ENCODE measurements around the gene FAM89B. TPM values are rescaled to one million over a fixed set of nuclear protein-coding genes. Genes with fewer than 3 reads are reported as not detected.

FAM89B gene
- total RNA-seq, 1 experiment from 2014 or later, result 64.9 TPM

DNA sequence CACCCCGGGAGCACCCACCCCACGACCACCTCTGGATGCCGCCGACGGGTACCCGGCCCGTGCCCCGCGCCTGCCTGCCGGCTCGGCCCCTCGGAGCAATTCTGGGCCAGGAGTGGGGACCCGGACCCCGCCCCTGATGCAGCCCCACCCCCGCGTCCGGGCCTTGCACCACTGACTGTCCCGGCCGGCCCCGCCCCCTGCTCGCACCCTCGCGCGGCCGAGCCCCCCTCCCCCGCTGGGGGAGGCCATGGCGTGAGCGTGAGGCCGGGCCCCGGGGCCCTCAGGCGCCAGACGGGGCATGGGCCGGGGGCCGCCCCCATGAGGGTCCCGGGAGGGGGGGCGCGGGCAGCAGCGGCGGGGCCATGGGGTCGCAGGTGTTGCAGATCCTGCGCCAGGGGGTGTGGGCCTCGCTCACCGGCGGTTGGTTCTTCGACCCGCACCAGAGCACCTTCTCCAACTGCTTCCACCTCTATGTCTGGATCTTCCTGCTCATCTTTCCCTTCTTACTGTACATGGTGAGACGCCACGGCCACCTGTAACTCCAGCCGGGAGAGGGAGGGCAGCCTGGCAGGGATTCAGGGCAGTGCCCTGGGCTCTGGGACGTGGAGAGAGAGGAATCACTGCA lies 43.7 kb downstream of the FAM89B start:
- H3K4me1 ChIP-seq (replicated peaks), result peaks cover 37% of the 10 kb centered on the region
- peak in 1 of 2 experiments; percentile 81 for DNase-seq (ENCODE audit: low read depth in 1 of 2, low spot score in 2 of 2)
- no peaks in the 10 kb centered on the region for H3K9me3 ChIP-seq (replicated peaks)
- no peaks in the 10 kb centered on the region for H3K27me3 ChIP-seq (replicated peaks)
- peaks cover 72% of the 10 kb centered on the region for H3K36me3 ChIP-seq
- H3K27ac ChIP-seq, result peak overlapping the region; percentile 58
- peak overlapping the region; percentile 71 for H3K4me3 ChIP-seq

DNA sequence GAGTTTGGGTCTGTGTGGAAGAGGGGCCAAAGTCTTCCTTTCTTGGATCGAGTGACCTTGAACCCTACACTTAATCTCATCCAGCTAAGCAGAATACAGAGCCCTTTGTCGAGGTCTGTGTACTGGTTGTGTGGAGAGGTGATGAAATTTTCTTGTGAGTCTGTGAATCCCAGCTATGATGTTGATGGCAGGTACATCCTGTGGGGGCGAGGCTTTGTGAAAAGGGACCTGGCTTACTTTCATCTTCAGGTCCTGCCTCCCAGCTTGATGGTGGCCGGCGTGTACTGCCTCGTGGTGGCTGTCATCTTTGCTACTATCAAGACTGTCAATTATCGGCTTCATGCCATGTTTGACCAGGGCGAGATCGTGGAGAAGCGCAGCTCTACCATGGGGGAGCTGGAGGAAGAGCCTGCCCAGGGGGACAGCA lies 44.2 kb downstream of the FAM89B start:
- peaks cover 76% of the 10 kb centered on the region for H3K36me3 ChIP-seq
- peaks cover 32% of the 10 kb centered on the region for H3K4me1 ChIP-seq (replicated peaks)
- H3K27ac ChIP-seq, result no peak overlapping the region
- H3K9me3 ChIP-seq (replicated peaks), result no peaks in the 10 kb centered on the region
- no peaks in the 10 kb centered on the region for H3K27me3 ChIP-seq (replicated peaks)
- peak overlapping the region; percentile 71 for H3K4me3 ChIP-seq
- DNase-seq (ENCODE audit: low read depth in 1 of 2, low spot score in 2 of 2), result no peak

DNA sequence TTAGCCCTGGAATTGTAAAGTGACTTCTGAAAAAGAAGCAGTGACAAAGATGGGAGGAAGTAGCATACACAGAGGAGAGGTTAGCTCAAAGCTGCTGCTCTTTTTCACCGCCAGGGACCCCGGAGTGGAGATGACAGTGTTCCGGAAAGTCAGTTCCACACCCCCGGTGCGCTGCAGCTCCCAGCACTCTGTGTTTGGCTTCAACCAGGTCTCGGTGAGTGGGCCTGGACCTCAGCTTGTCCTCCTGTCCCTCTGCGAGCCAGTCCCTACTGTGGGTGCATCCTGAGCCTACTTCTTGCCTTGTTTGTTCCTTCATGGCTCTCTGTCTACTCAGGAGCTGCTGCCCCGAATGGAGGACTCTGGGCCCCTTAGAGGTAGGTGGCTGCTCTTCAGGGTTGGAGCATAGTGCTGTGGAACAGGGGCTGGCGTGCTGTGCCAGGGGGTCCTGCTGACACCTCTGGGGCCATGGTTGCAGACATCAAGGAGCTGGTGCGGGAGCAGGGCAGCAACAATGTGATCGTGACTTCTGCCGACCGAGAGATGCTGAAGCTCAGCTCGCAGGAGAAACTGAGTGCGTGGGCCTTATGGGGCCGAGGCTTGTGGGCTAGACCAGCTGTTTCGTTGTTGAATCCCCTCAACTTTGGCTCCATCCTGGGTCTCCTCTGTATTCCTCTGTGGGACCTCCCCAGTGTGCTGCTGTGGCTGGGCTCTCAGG lies 45.0 kb downstream of the FAM89B start:
- H3K9me3 ChIP-seq (replicated peaks), result no peaks in the 10 kb centered on the region
- no peak overlapping the region for H3K27ac ChIP-seq
- DNase-seq (ENCODE audit: low read depth in 1 of 2, low spot score in 2 of 2), result no peak
- no peaks in the 10 kb centered on the region for H3K27me3 ChIP-seq (replicated peaks)
- H3K4me3 ChIP-seq, result no peak overlapping the region; the same call in 1 of the 2 replicates
- H3K36me3 ChIP-seq, result peaks cover 76% of the 10 kb centered on the region
- peaks cover 25% of the 10 kb centered on the region for H3K4me1 ChIP-seq (replicated peaks)

DNA sequence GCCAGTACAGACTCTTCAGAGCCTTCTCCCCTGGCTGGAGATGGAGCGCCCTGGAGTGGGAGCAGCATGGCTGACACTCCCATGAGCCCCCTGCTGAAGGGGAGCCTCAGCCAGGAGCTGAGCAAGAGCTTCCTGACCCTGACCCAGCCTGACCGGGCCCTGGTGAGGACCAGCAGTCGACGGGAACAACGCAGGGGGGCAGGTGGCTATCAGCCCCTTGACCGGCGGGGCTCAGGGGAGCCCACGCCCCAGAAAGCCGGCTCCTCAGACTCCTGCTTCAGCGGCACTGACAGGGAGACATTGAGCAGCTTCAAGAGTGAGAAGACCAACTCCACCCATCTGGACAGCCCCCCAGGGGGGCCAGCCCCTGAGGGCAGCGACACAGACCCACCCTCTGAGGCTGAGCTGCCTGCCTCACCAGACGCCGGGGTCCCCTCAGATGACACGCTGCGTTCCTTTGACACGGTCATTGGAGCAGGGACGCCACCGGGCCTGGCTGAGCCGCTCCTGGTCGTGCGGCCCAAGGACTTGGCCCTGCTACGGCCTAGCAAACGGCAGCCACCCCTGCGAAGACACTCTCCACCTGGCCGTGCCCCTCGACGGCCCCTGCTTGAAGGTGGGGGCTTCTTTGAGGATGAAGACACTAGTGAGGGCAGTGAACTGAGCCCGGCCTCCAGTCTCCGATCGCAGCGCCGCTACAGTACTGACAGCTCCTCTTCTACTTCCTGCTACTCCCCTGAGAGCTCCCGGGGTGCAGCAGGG lies 45.8 kb downstream of the FAM89B start:
- no peaks in the 10 kb centered on the region for H3K27me3 ChIP-seq (replicated peaks)
- no peak overlapping the region for H3K4me3 ChIP-seq
- DNase-seq (ENCODE audit: low read depth in 1 of 2, low spot score in 2 of 2), result no peak

DNA sequence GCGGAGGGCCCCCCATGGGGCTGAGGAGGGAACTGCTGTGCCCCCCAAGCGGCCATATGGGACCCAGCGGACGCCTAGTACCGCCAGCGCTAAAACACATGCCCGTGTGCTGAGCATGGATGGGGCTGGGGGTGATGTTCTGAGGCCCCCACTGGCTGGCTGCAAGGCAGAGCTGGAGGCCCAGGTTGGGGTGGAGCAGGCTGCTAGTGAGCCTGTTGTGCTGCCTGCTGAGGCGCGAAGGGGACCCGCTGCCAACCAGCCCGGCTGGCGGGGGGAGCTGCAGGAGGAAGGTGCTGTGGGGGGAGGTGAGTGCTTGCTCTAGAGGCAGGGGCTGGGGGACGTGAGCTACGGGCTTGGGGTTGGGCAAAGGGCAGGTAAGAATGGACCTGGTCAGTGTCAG lies 46.4 kb downstream of the FAM89B start:
- Histone ChIP-seq H3K4me1 (replicated peaks) (peaks cover 13% of the 10 kb centered on the region), H3K27me3 (replicated peaks) (no peaks in the 10 kb centered on the region), H3K27ac (no peak overlapping the region), H3K36me3 (peaks cover 79% of the 10 kb centered on the region), H3K4me3 (no peak overlapping the region), H3K9me3 (replicated peaks) (no peaks in the 10 kb centered on the region)
- no peak for DNase-seq (ENCODE audit: low read depth in 1 of 2, low spot score in 2 of 2)

More for the DNA sequence above, 45.8 kb downstream of the FAM89B start:
- H3K9me3 ChIP-seq (replicated peaks), result no peaks in the 10 kb centered on the region
- H3K4me1 ChIP-seq (replicated peaks), result peaks cover 16% of the 10 kb centered on the region
- peaks cover 76% of the 10 kb centered on the region for H3K36me3 ChIP-seq
- H3K27ac ChIP-seq, result no peak overlapping the region

DNA sequence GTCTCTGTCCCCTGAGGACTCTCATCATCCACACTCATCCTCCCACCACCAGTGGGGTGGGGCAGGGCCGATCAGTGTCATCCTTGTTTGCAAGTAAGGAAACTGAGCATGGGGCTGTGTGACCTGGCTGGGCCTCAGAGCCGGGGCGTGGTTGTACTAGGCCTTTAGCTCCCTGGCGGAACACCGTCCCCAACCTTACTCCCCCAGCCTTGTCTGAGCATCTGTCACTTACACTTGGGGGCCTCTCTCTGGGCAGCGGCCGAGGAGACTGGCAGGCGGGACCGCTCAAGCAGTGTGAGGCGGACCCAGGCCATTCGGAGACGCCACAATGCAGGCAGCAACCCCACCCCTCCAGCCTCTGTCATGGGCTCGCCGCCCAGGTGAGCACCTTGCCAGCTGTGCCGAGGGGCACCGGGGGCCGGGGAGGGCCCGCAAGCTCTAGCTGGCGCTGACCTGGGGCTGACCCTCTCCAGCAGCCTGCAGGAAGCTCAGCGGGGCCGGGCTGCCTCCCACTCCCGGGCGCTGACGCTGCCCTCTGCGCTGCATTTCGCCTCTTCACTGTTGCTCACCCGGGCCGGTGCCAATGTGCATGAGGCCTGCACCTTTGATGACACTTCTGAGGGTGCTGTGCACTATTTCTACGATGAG lies 47.1 kb downstream of the FAM89B start:
- Histone ChIP-seq H3K36me3 (peaks cover 83% of the 10 kb centered on the region), H3K4me1 (replicated peaks) (peaks cover 13% of the 10 kb centered on the region), H3K27me3 (replicated peaks) (no peaks in the 10 kb centered on the region), H3K27ac (no peak overlapping the region), H3K9me3 (replicated peaks) (no peaks in the 10 kb centered on the region), H3K4me3 (no peak overlapping the region)
- no peak for DNase-seq (ENCODE audit: low read depth in 1 of 2, low spot score in 2 of 2)

DNA sequence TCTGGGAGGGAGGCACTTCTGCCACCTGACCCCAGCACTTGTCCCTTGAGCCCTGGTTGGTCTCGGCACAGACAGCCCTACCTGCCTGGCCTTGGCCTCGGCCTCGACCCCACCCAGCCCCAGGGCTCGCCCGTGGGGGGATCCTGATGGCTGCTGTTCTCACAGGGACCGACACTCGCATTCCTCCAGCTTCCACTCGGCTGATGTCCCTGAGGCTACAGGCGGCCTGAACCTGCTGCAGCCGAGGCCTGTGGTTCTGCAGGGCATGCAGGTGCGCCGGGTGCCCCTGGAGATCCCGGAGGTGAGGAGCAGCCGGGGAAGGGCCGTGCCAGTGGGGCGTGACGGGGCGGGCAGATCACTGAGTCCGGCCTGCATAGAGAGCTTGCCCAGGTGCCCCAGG lies 48.3 kb downstream of the FAM89B start:
- no peak for DNase-seq (ENCODE audit: low read depth in 1 of 2, low spot score in 2 of 2)
- H3K9me3 ChIP-seq (replicated peaks), result no peaks in the 10 kb centered on the region
- H3K4me1 ChIP-seq (replicated peaks), result peaks cover 13% of the 10 kb centered on the region
- no peaks in the 10 kb centered on the region for H3K27me3 ChIP-seq (replicated peaks)
- H3K27ac ChIP-seq, result no peak overlapping the region
- H3K36me3 ChIP-seq, result peaks cover 94% of the 10 kb centered on the region
- no peak overlapping the region for H3K4me3 ChIP-seq

DNA sequence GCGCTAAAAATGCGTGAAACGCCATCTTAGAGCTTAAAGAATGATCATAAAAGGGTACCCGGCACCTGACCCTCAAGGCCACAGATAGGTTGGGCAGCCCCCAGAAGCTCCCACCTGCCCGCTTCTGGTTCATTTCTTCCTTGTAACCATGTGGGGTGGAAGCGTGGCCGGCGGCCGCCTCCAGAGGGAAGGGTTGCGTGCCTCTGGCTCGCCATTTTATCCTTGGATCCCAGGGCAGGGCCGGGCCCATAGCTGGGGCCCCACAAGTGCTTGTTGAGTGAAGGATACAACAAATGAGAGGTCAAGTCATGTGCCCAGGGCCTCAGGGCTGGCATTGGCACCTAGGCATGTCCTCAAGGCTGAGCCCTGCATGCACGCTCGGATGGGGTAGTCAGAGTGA lies 49.1 kb downstream of the FAM89B start:
- peaks cover 98% of the 10 kb centered on the region for H3K36me3 ChIP-seq
- no peak for DNase-seq (ENCODE audit: low read depth in 1 of 2, low spot score in 2 of 2)
- no peak overlapping the region for H3K4me3 ChIP-seq
- no peaks in the 10 kb centered on the region for H3K9me3 ChIP-seq (replicated peaks)
- H3K27ac ChIP-seq, result no peak overlapping the region
- peaks cover 10% of the 10 kb centered on the region for H3K4me1 ChIP-seq (replicated peaks)
- H3K27me3 ChIP-seq (replicated peaks), result no peaks in the 10 kb centered on the region

DNA sequence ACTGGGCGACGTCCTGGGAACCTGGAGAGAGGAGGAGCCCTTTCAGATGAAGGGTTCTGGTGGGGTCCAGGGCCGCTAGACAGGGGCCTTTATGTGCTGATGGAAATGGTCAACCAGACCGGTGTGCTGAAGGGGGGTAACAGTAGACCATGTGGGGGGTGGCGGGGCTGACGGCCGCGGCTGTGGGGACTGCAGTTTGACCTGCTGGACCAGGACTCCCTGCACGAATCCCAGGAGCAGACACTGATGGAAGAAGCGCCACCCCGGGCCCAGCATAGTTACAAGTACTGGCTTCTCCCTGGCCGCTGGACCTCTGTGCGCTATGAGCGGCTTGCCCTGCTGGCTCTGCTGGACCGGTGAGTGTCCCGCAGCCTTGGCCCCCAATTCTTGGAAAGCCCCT lies 49.7 kb downstream of the FAM89B start:
- Histone ChIP-seq H3K27me3 (replicated peaks) (no peaks in the 10 kb centered on the region), H3K9me3 (replicated peaks) (no peaks in the 10 kb centered on the region), H3K27ac (no peak overlapping the region), H3K36me3 (peaks cover 98% of the 10 kb centered on the region), H3K4me3 (no peak overlapping the region), H3K4me1 (replicated peaks) (peaks cover 4% of the 10 kb centered on the region)
- no peak for DNase-seq (ENCODE audit: low read depth in 1 of 2, low spot score in 2 of 2)

DNA sequence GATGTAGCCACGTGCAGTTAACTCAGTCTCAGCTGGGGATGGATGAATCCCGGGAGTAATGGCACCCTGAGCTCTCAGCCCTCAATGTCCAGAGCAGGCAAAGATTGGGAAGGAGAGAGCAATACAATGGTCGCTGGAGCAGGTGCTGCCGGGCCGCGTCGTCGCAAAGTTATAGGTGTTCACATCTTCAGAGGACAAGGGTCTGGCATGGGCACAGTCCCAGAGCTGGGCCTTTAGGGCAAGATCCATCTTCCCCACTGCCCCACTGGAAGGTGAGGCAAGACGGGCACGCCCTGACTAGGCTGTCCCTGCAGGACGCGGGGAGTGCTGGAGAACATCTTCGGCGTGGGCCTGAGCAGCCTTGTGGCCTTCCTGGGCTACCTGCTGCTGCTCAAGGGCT lies 50.8 kb downstream of the FAM89B start:
- DNase-seq (ENCODE audit: low read depth in 1 of 2, low spot score in 2 of 2), result no peak
- H3K4me3 ChIP-seq, result no peak overlapping the region
- no peaks in the 10 kb centered on the region for H3K27me3 ChIP-seq (replicated peaks)
- no peaks in the 10 kb centered on the region for H3K9me3 ChIP-seq (replicated peaks)
- no peak overlapping the region for H3K27ac ChIP-seq
- H3K4me1 ChIP-seq (replicated peaks), result no peaks in the 10 kb centered on the region
- peaks cover 98% of the 10 kb centered on the region for H3K36me3 ChIP-seq

Other genes with a start within 250 kb of the FAM89B start
- gene DPF2, start 238.7 kb upstream of the FAM89B start, total RNA-seq (2014; rRNA removed; shearing (Covaris generic)), result 87.6 and 105 TPM in 2 replicates
- 0.25 TPM in 1 of 2 replicates, not detected in the other for gene TIGD3, start 217.8 kb upstream of the FAM89B start, total RNA-seq (2014; rRNA removed; shearing (Covaris generic))
- 3.1 and 5.3 TPM in 2 replicates for gene SLC25A45, start 189.9 kb upstream of the FAM89B start, total RNA-seq (2014; rRNA removed; shearing (Covaris generic))
- 90.2 and 125 TPM in 2 replicates for gene FRMD8, start 185.9 kb upstream of the FAM89B start, total RNA-seq (2014; rRNA removed; shearing (Covaris generic))
- 6.9 and 12.1 TPM in 2 replicates for gene NEAT1, start 149.7 kb upstream of the FAM89B start, total RNA-seq (2014; rRNA removed; shearing (Covaris generic))
- 1,620 and 2,210 TPM in 2 replicates for gene MALAT1, start 73.5 kb upstream of the FAM89B start, total RNA-seq (2014; rRNA removed; shearing (Covaris generic))
- 103 and 130 TPM in 2 replicates for gene SCYL1, start 47.5 kb upstream of the FAM89B start, total RNA-seq (2014; rRNA removed; shearing (Covaris generic))
- 22.9 and 52.0 TPM in 2 replicates for gene LTBP3, start 14.2 kb upstream of the FAM89B start, total RNA-seq (2014; rRNA removed; shearing (Covaris generic))
- 109 and 111 TPM in 2 replicates for gene ZNRD2, start 2.1 kb upstream of the FAM89B start, total RNA-seq (2014; rRNA removed; shearing (Covaris generic))
- gene EHBP1L1, start 3.5 kb downstream of the FAM89B start, total RNA-seq (2014; rRNA removed; shearing (Covaris generic)), result 103 and 107 TPM in 2 replicates
- 0.13 TPM in 1 of 2 replicates, not detected in the other for gene KCNK7, start 23.3 kb downstream of the FAM89B start, total RNA-seq (2014; rRNA removed; shearing (Covaris generic))
- 37.9 and 55.8 TPM in 2 replicates for gene MAP3K11, start 41.7 kb downstream of the FAM89B start, total RNA-seq (2014; rRNA removed; shearing (Covaris generic))
- gene PCNX3, start 43.2 kb downstream of the FAM89B start, total RNA-seq (2014; rRNA removed; shearing (Covaris generic)), result 27.5 and 39.7 TPM in 2 replicates
- gene SIPA1, start 65.6 kb downstream of the FAM89B start, total RNA-seq (2014; rRNA removed; shearing (Covaris generic)), result 48.0 and 56.1 TPM in 2 replicates
- 51.7 and 63.3 TPM in 2 replicates for gene RELA, start 90.4 kb downstream of the FAM89B start, total RNA-seq (2014; rRNA removed; shearing (Covaris generic))
- 90.5 and 119 TPM in 2 replicates for gene KAT5, start 139.7 kb downstream of the FAM89B start, total RNA-seq (2014; rRNA removed; shearing (Covaris generic))
- 168 and 170 TPM in 2 replicates for gene RNASEH2C, start 148.3 kb downstream of the FAM89B start, total RNA-seq (2014; rRNA removed; shearing (Covaris generic))
- gene AP5B1, start 208.4 kb downstream of the FAM89B start, total RNA-seq (2014; rRNA removed; shearing (Covaris generic)), result 30.4 and 33.4 TPM in 2 replicates
- gene OVOL1, start 214.5 kb downstream of the FAM89B start, total RNA-seq (2014; rRNA removed; shearing (Covaris generic)), result not detected in 2 replicates

Measured in SJSA1 (cell line).